ENCODE measurements around the gene KLHDC4.

- TF ChIP-seq CTCF (IDR thresholded peaks at IDR 0.05; ENCODE audit: insufficient read depth, low read depth, low read length) = no peak
- TF ChIP-seq EZH2 (IDR thresholded peaks at IDR 0.05; ENCODE audit: insufficient read depth, low read length) = no peak
Observed at GRCh38 chr16:87698241-87698640, 67.5 kb downstream of the KLHDC4 start.

Data from astrocyte (in vitro differentiated cells and primary cell).